ENCODE measurements around the gene GPR137. TPM values are rescaled to one million over a fixed set of nuclear protein-coding genes. Genes with fewer than 3 reads are reported as not detected.
A peak's percentile ranks its signal among the peaks of the same experiment; 100 is the strongest.
"Not testable (repeated sequence)": the region's sequence is repeated elsewhere in the genome, so short reads cannot be mapped to it uniquely, and the experiment has no call there.

Gene GPR137
- total RNA-seq, 2 experiments from 2014 or later, result 18.3 to 52.3 TPM

DNA sequence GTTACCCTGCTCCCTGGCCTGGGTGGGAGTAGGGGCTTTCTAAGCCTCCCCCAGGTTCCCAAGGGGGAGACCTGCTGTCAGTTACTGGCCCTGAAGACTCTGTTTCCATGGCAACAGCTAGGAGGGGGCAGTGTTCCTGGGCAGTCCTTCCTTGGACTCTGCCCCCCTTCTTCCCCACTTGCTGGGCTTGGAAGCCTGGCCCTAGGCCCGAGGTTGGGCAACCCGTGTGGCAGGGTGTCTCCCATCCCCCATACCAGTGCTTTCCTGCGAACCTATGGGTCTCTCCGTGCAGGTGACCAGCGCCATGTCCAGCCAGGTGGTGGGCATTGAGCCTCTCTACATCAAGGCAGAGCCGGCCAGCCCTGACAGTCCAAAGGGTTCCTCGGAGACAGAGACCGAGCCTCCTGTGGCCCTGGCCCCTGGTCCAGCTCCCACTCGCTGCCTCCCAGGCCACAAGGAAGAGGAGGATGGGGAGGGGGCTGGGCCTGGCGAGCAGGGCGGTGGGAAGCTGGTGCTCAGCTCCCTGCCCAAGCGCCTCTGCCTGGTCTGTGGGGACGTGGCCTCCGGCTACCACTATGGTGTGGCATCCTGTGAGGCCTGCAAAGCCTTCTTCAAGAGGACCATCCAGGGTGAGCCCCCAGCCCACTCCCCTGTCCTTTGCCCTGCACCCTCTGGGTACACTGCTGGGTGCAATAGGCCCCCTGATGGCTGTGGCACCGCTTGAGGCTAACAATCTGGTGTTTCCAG, 21.4 kb downstream of the GPR137 start:
- H3K79me2 ChIP-seq (ENCODE audit: insufficient read depth, low read depth, low read length), result peaks cover 25% of the 10 kb centered on the region
- TF ChIP-seq EZH2phosphoT487 (IDR thresholded peaks at IDR 0.05; ENCODE audit: borderline replicate concordance, low read depth, low read length) (no peak), CTCF (conservative IDR thresholded peaks at IDR 0.05; ENCODE audit: low read length) (no peak)
- POLR2A ChIA-PET, result interaction anchor here (1.7 kb wide), 1 partner anchor 11 kb away, joined by 5 read pairs; the partner anchor contains the start of genes PRDX5 and TRMT112
- H3K4me2 ChIP-seq (ENCODE audit: low read length), result peak overlapping the region; percentile 78
- CTCF ChIA-PET (ENCODE audit: unreplicated experiment), result no interaction called here
- intact Hi-C loops (cut with micrococcal nuclease; ENCODE audit: unreplicated experiment), result loop anchor here (10.0 kb wide), 1 partner anchor 332 kb away; the partner anchor contains the start of gene COX8A
- peak overlapping the region; percentile 55 for H3K27ac ChIP-seq (ENCODE audit: low read depth, low read length, poor library complexity, severe bottlenecking)
- BruUV-seq (replicated peaks), result no TSS peak
- H3K36me3 ChIP-seq (ENCODE audit: insufficient read depth, low read length), result peaks cover 35% of the 10 kb centered on the region
- H3K4me3 ChIP-seq (ENCODE audit: low read depth, low read length, poor library complexity, severe bottlenecking), result peak overlapping the region; percentile 88
- H2AFZ ChIP-seq (ENCODE audit: low read length), result no peak overlapping the region
- no peaks in the 10 kb centered on the region for H3K9me2 ChIP-seq (ENCODE audit: insufficient read depth, low read length)
- peak; percentile 21 for DNase-seq (ENCODE audit: low spot score)
- no peaks in the 10 kb centered on the region for H3K9me3 ChIP-seq (ENCODE audit: low read length)
- no peaks in the 10 kb centered on the region for H4K20me1 ChIP-seq (ENCODE audit: insufficient read depth, low read length)
- H3K4me1 ChIP-seq (ENCODE audit: insufficient read depth, low read length, poor library complexity, severe bottlenecking), result peaks cover 23% of the 10 kb centered on the region

GRCh38 chr11:64307795-64308194, 22.1 kb downstream of the GPR137 start:
- H3K27ac ChIP-seq (ENCODE audit: low read depth, low read length, poor library complexity, severe bottlenecking); H3K9me2 ChIP-seq (ENCODE audit: insufficient read depth, low read length); H3K4me3 ChIP-seq (ENCODE audit: low read depth, low read length, poor library complexity, severe bottlenecking); H3K9me3 ChIP-seq (ENCODE audit: low read length); H2AFZ ChIP-seq (ENCODE audit: low read length); H4K20me1 ChIP-seq (ENCODE audit: insufficient read depth, low read length); DNase-seq (ENCODE audit: low spot score); BruUV-seq (replicated peaks): not testable (repeated sequence)
- peaks cover 23% of the 10 kb centered on the region for H3K4me1 ChIP-seq (ENCODE audit: insufficient read depth, low read length, poor library complexity, severe bottlenecking)
- POLR2A ChIA-PET, result interaction anchor here (1.2 to 1.7 kb wide), 2 partner anchors 10 to 101 kb away, joined by 3 to 5 read pairs; partner anchors contain the start of genes FERMT3, PRDX5 and TRMT112
- H3K4me2 ChIP-seq (ENCODE audit: low read length), result peak overlapping the region; percentile 78; the same call in 1 of the 2 replicates
- intact Hi-C loops (cut with micrococcal nuclease; ENCODE audit: unreplicated experiment), result loop anchor here (10.0 kb wide), 1 partner anchor 333 kb away; the partner anchor contains the start of gene COX8A
- H3K36me3 ChIP-seq (ENCODE audit: insufficient read depth, low read length), result peaks cover 42% of the 10 kb centered on the region
- H3K79me2 ChIP-seq (ENCODE audit: insufficient read depth, low read depth, low read length), result peaks cover 25% of the 10 kb centered on the region
- CTCF ChIA-PET (ENCODE audit: unreplicated experiment), result interaction anchor here (1.0 kb wide), 1 partner anchor 10 kb away, joined by 3 read pairs; the partner anchor contains the start of genes PRDX5 and TRMT112

DNA sequence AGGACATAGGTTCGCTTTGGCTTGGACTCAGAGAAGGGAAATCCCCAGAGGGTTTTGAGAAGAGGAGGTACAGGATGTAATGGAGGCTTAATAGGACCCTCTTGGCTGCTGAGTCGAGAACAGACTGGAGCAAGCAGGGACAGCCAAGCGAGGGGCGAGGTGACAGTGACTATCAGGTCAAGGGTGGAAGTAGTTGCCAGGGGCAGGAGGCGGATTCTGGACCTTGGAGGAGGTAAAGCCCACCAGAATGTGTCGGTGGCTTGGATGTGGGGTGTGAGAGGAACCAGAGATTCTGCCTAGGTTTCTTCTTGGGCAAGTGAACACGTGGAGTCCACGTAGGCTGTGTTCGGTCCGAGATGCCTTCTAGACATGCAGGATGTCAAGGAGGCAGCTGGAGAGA, 27.3 kb downstream of the GPR137 start:
- no peak overlapping the region for H3K27ac ChIP-seq (ENCODE audit: low read depth, low read length, poor library complexity, severe bottlenecking)
- H3K9me2 ChIP-seq (ENCODE audit: insufficient read depth, low read length), result no peaks in the 10 kb centered on the region
- no peak for TF ChIP-seq CTCF (conservative IDR thresholded peaks at IDR 0.05; ENCODE audit: low read length)
- no peak for TF ChIP-seq EZH2phosphoT487 (IDR thresholded peaks at IDR 0.05; ENCODE audit: borderline replicate concordance, low read depth, low read length)
- H3K4me1 ChIP-seq (ENCODE audit: insufficient read depth, low read length, poor library complexity, severe bottlenecking), result peaks cover 17% of the 10 kb centered on the region
- H4K20me1 ChIP-seq (ENCODE audit: insufficient read depth, low read length), result no peaks in the 10 kb centered on the region
- H3K4me2 ChIP-seq (ENCODE audit: low read length), result no peak overlapping the region
- H3K79me2 ChIP-seq (ENCODE audit: insufficient read depth, low read depth, low read length), result peaks cover 4% of the 10 kb centered on the region
- BruUV-seq (replicated peaks), result no TSS peak
- H3K36me3 ChIP-seq (ENCODE audit: insufficient read depth, low read length), result peaks cover 71% of the 10 kb centered on the region
- DNase-seq (ENCODE audit: low spot score), result no peak
- H2AFZ ChIP-seq (ENCODE audit: low read length), result no peak overlapping the region
- POLR2A ChIA-PET, result no interaction called here
- H3K9me3 ChIP-seq (ENCODE audit: low read length), result no peaks in the 10 kb centered on the region
- H3K4me3 ChIP-seq (ENCODE audit: low read depth, low read length, poor library complexity, severe bottlenecking), result no peak overlapping the region
- CTCF ChIA-PET (ENCODE audit: unreplicated experiment), result no interaction called here
- intact Hi-C loops (cut with micrococcal nuclease; ENCODE audit: unreplicated experiment), result no loop called here

Data from OCI-LY7 (cell line).